GM18508 (cell line): Measurements from ENCODE around the gene GGT6.

Experiments used
- ATAC-seq: cut with Tn5 transposase; IDR thresholded peaks from one replicate; pipeline ENCODE4 v1.9.1; 2021; ENCODE audit warnings: moderate number of reproducible peaks; ENCODE audit not compliant: insufficient read depth, unreplicated experiment

GGT6 gene

GRCh38 chr17:4554997-4555799 is 5.2 kb downstream of the GGT6 start, which contains the start of gene MYBBP1A:
Gene MYBBP1A (minus strand): TSS chr17:4555384. CDS start chr17:4555324, 60 bp downstream.
- ATAC-seq, result peak; percentile 47

GRCh38 chr17:4554441-4554996 is 5.9 kb downstream of the GGT6 start:
- no peak for ATAC-seq

DNA sequence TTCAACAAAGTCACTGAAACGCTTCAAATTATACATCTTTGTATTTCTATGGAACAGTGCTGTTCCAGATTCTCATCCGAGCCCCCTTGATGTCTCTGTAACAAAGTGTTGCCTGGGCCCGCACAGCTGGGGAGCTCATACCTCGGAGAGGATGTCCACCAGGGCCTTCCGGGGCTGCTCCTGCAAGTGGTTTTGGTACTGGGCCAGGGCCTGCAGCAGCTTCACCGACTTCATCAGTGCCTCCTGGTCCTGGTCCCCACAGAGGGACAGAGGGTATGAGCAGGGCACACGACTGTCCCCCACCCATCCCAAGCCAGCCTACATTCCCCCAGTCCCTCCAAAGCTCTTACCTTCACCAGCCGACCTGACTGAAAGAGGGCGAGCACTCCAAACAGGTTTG is 6.7 kb downstream of the GGT6 start:
- no peak for ATAC-seq

GRCh38 chr17:4551796-4552525 is 8.4 kb downstream of the GGT6 start:
- ATAC-seq, result no peak

DNA sequence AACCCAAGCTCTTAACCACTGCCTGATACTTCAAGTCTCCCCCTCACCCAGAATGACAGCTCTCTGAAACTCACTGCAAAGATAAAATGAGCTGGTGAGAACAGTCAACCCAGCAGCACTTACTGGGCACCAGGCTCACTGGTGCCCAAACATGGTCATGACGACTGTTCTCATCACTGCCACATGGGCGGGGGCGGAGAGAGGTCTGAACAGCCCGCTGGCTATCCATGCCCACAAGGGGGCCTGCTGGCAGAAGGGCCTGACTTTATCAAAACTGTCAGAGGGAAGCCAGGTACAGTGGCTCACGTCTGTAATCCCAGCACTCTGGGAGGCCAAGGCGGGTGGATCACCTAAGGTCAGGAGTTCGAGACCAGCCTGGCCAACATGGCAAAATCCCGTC is 9.2 kb downstream of the GGT6 start:
- no peak for ATAC-seq

DNA sequence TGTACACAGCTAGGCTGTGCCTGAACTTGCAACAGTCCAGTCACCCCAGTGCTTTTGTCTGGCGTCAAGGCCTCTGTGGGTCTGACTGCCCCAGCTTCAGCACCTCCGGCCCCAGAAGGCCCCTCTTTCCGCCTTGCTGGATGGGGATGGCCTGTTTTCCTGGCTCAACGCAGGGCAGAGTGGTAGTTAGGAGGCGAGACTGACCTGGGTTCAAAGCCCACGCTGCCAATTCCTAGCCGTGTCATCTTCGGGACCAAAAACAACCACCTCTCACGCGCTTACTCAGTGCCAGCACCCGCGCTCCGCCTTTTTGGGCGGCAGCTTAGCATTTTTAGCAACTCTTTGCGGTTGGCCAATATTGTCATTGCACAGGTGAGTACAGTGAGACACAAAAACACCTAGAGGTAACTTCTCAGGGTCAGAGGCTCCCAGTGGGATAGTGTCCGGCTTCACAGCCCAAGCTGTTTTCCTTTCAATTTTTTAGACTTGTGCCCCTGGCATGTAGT is 9.8 kb downstream of the GGT6 start:
- ATAC-seq, result no peak

- ATAC-seq, result no peak
Observed at GRCh38 chr17:4549781-4550533, 10.4 kb downstream of the GGT6 start.

DNA sequence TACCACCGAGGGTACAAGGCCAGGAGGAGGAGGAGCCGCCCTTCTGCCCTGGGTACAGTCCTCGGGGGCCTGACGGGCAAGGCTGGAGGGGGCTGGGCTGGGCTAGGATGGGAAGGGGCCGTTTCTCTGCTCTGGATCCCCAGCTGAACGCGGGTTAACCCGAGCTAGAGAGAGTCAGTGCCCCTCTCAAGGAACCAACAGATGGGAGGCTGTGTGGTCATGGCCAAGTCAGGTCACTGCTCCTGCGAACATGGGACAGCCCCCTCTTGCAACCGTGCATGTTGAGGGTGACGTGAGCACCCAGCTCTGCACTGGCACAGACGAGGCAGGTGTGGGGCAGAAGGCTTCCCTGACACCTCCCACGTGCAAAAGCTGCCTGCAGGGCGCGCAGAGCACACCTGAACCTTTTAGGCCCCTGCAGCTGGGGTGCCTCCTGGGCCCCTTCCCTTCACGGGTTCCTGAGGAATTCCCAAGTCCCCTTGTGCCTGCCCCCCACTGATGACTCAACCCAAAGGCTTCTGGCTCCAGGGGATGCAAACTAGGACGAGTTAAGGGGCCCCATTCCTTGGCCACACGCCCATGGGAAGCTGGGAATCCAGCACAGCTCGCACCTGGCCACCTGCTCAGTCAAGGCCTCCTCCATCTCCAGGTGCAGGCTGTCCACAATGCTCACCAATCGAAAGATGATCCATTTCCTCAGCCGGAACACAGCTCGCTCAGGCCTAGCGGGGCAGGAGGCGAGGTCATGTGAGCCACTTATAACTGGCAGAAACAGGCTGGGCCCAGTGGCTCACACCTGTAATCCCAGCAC is 11.5 kb downstream of the GGT6 start:
- ATAC-seq, result no peak

- ATAC-seq, result no peak
Observed at GRCh38 chr17:4548061-4548461, 12.3 kb downstream of the GGT6 start.

DNA sequence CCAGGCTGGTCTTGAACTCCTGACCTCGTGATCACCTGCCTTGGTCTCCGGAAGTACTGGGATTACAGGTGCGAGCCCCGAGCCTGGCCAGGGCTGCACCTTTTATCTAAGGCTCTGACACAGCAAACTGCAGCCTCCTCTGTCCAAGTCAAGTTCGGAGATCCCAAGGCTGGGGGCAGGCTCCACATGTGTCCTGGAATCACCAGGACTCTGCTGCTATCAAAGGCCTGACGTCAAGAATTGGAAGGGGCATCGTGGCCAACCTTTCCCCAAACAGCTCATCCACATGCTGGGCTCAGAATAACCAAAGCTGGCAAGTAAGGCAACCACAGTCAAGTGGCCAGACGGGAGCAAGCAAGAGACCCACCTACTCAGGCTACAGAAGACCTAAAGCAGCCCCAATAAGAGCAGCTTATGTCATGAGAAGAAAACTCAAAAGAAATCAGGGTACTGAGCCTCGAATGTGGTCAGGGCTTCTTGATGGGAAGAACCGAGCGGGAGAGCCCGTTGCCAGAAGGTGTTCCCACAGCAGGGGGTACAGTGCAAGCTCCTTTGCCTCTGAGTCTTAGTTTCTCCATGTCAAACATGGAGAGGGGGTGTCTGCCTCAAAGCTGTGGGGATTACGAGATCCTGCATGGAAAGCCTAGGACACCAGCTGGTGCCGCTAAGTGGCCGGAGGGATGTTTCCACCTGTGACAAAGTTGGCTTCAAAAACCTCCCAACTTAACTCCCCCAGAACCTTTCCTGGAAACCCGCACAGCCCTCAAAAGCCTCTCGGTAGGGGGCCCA is 13.1 kb downstream of the GGT6 start:
- ATAC-seq, result no peak

DNA sequence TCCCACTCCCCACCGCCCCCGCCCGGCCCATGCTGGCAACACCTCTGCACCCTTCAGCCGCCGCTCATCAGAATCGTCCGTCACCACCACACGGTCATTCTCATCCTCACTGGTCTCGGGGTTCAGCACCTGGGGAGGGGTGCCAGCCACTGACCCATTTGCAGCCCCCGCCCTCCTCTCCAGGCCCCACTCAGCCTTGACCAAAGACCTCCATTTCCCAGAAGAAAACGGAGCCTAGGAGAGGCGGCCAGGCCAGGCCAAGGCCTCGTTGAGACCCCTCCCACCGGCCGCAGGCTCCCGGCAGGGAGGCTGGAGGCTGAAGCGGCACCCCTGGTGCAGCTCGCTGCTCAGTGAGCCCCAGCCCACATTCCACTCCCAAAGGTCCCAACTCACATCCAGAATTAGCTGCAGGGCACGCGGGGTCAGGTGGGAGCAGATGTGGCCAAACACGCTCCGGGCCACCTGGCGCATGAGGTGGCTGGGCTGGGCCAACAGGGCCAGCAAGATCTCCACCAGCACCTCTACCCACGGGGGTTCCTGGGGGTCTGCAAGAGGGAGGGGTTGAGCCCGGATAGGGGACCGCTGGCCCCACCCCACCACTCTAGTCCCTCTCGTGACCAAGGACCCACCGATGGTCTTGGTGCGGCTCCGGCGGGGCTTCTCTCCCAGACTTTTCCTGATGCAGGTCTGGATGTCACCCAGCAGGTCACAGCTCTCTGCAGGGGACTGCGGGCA is 15.0 kb downstream of the GGT6 start:
- ATAC-seq, result no peak

GRCh38 chr17:4544951-4545216 is 15.5 kb downstream of the GGT6 start:
- ATAC-seq, result no peak

DNA sequence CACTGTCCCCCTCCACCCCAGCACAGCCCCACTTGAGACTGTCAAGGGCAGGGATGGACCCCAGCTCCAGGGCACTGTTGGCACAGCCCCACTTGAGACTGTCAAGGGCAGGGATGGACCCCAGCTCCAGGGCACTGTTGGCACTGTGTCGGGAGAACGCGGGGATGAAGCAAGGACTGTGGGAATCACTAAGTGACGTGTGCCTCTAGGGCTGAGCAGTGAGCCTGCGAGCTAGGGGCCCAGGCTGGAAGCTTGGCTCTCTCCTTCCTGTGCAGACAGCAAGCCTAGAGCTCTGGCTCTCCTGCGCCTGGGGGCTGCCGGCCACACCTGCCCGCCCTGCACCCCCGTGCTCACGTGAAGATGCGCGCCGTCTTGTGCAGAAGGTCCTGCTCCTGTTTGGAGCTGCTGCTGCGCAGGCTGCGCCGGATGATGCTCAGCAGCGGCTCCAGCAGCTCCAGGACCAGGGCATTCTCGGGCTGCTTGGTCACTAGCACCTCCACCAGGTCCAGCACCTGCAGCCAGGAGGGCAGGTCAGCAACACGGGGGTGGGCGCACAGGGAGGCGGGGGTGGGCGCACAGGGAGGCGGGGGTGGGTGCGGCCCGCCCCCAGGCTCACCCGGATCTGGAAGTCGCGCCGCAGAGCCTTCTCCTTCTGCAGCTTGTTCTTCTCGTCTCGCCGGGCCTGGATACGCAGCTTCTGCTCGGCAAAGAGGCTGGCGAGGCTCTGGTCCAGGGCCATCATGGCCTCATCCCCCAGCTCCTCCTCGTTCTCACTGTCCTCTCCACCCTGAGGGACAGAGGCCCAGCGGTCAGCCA is 16.0 kb downstream of the GGT6 start:
- ATAC-seq, result no peak

DNA sequence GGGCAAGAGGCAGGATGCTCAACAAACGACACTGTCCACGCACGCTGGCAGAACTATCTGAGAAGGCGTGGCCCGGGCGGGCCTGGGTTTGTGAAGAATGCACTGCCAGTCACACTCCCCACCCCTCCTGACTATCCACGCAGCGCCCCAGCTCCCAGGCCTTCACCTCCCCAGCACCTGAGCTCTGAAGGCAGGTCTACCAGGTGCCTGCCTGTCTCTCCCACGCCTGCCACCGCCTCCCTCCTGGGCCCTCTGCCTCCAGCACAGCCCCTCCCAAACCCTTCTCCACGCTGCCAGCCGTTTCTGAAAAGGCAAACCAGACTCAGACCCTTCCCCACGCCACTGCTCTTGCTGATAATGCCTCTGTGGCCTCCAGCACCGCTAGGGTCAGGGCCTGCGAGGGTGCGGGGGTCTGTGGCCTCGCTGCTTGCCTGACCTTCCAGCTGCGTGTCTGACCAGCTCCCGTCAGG is 16.8 kb downstream of the GGT6 start:
- no peak for ATAC-seq

DNA sequence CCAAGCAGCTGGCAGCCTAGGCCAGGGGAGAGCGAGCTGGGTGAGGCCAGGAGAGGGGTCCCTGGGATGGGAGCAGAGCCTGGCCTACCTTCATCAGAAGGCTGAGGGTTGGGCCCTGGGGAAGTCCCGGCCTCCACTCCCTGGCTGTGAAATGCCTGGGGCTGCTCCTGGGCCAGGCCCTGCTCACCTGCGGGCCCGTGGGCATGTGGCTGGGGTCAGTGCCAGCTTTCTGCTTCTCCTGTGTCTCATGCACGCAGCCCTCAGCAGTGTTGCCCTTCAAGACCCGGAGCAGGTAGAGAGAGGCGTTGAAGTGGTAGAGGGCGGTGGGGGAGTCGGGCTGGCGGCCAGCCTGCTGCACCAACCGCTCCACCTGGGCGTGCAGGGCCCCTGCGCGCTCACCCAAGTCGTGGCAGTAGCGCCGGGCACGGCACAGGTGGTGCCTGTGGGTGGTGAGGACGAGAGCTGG is 17.6 kb downstream of the GGT6 start:
- ATAC-seq, result no peak

DNA sequence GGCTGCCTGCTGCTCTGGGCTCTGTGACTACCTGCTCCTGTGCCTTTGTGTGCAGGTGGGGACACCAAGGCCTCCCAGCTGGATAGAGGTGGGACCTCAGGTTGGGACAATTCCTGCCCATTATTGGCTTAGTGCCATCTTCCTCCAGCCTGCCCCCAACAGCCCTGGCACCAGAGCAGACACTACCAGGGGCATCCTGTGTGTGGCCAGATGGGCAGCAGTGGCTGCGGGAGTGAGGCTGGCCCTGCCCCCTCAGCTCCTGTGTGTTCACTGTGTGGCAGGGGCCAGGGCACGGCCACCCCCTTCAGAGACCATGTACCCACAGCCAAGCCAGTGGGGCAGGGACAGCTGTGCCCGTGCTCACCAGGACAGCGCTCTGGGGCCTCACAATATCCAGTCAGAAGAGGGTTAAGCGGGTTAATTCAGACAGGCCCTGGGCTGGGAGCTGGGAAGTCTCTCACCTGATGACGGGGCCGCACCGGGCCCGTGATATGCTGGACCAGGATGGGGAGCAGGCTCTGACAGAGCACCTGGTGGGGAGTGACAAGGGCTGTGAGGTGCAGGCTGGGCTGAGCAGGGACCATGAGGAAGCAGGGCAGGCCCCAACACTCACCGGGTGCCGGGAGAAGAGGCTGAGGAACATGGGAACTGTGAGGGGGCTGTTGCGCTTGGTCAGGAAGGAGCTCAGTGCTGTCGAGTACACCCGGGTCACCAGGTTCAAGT is 18.2 kb downstream of the GGT6 start:
- ATAC-seq, result no peak
